GM12865 (cell line): ENCODE measurements around the gene ZFPL1.

Source experiments
- DNase-seq: peaks from one replicate; pipeline ENCODE4 v3.0.0; 2010; ENCODE audit warnings: low read depth
- H3K4me3 ChIP-seq: 2 replicates; pipeline ENCODE4 v1.5.1; 2011; ENCODE audit warnings: mild to moderate bottlenecking, low read depth, low read length, control low read depth
- CTCF ChIP-seq: IDR thresholded peaks from 2 replicates; pipeline ENCODE4 v1.5.1; 2011; ENCODE audit warnings: low read length, control low read depth, low read depth, inconsistent platforms; ENCODE audit not compliant: insufficient read depth; ENCODE audit errors: missing control alignments

The ZFPL1 gene

GRCh38 chr11:65136515-65137096, 52.6 kb downstream of the ZFPL1 start:
- no peak overlapping the region for H3K4me3 ChIP-seq
- no peak for DNase-seq
- no peak for TF ChIP-seq CTCF
